ENCODE results near the gene COP1. TPM values are rescaled to one million over a fixed set of nuclear protein-coding genes. Genes with fewer than 3 reads are reported as not detected.

The COP1 gene
- total RNA-seq, 4 donors from 2014 or later, result 46.2 to 76.3 (median 50.5) TPM

GRCh38 chr1:176203735-176204134 is 3.4 kb downstream of the COP1 start:
- 55 to 65% methylated on average over 4 of the region's 4 CpGs for WGBS, 2 donors
- intact Hi-C loops (cut with DNase I; ENCODE audit: low total_unique reads), result no loop called here
- TF ChIP-seq CTCF (IDR thresholded peaks at IDR 0.05) (no peak), POLR2A (IDR thresholded peaks at IDR 0.05) (no peak)
- H3K4me3 ChIP-seq (ENCODE audit: low read depth, poor library complexity, severe bottlenecking), result no peak overlapping the region
- no peak for DNase-seq (ENCODE audit: low spot score in 2 of 2)

GRCh38 chr1:176201568-176201967 is 5.5 kb downstream of the COP1 start:
- TF ChIP-seq POLR2A (IDR thresholded peaks at IDR 0.05) (no peak), CTCF (IDR thresholded peaks at IDR 0.05) (no peak)
- no peak for DNase-seq (ENCODE audit: low spot score in 2 of 2)
- H3K4me3 ChIP-seq (ENCODE audit: low read depth, poor library complexity, severe bottlenecking), result no peak overlapping the region
- intact Hi-C loops (cut with DNase I; ENCODE audit: low total_unique reads), result no loop called here

GRCh38 chr1:176199707-176200106 is 7.4 kb downstream of the COP1 start:
- H3K4me3 ChIP-seq (ENCODE audit: low read depth, poor library complexity, severe bottlenecking), result no peak overlapping the region
- 76 to 81% methylated on average over 1 of the region's 1 CpG for WGBS, 2 donors
- no peak for DNase-seq (ENCODE audit: low spot score in 2 of 2)
- no peak for TF ChIP-seq CTCF (IDR thresholded peaks at IDR 0.05)
- TF ChIP-seq POLR2A (IDR thresholded peaks at IDR 0.05), result no peak
- intact Hi-C loops (cut with DNase I; ENCODE audit: low total_unique reads), result no loop called here

- intact Hi-C loops (cut with DNase I; ENCODE audit: low total_unique reads), result no loop called here
- no peak for DNase-seq (ENCODE audit: low spot score in 2 of 2)
- no peak overlapping the region for H3K4me3 ChIP-seq (ENCODE audit: low read depth, poor library complexity, severe bottlenecking)
- 94 to 97% methylated on average over 2 of the region's 2 CpGs for WGBS, 2 donors
- TF ChIP-seq CTCF (IDR thresholded peaks at IDR 0.05), result no peak
- TF ChIP-seq POLR2A (IDR thresholded peaks at IDR 0.05), result no peak
Measured at GRCh38 chr1:176198413-176198812, 8.7 kb downstream of the COP1 start.

GRCh38 chr1:176196728-176197127 is 10.4 kb downstream of the COP1 start:
- intact Hi-C loops (cut with DNase I; ENCODE audit: low total_unique reads), result no loop called here
- no peak for TF ChIP-seq CTCF (IDR thresholded peaks at IDR 0.05)
- no peak for TF ChIP-seq POLR2A (IDR thresholded peaks at IDR 0.05)
- 95 to 96% methylated on average over 5 of the region's 5 CpGs for WGBS, 2 donors
- no peak overlapping the region for H3K4me3 ChIP-seq (ENCODE audit: low read depth, poor library complexity, severe bottlenecking)
- DNase-seq (ENCODE audit: low spot score in 2 of 2), result no peak

GRCh38 chr1:176195547-176195946 is 11.5 kb downstream of the COP1 start:
- no peak overlapping the region for H3K4me3 ChIP-seq (ENCODE audit: low read depth, poor library complexity, severe bottlenecking)
- TF ChIP-seq CTCF (IDR thresholded peaks at IDR 0.05) (no peak), POLR2A (IDR thresholded peaks at IDR 0.05) (no peak)
- WGBS, 2 donors, result 70 to 77% methylated on average over 7 of the region's 7 CpGs
- no peak for DNase-seq (ENCODE audit: low spot score in 2 of 2)
- intact Hi-C loops (cut with DNase I; ENCODE audit: low total_unique reads), result no loop called here
